Astrocyte of the cerebellum (primary cell): ENCODE results near the gene OR6J1.
A peak's percentile ranks its signal among the peaks of the same experiment; 100 is the strongest.
"Not testable (repeated sequence)": the region's sequence is repeated elsewhere in the genome, so short reads cannot be mapped to it uniquely, and the experiment has no call there.

ENCODE experiments used
- DNase-seq: peaks from one replicate; pipeline ENCODE4 v3.0.0-alpha.2; 2011; ENCODE audit warnings: low read depth
- H3K4me3 ChIP-seq: 2 replicates; pipeline ENCODE4 v1.5.1; 2011; ENCODE audit warnings: mild to moderate bottlenecking, low read depth, low read length, moderate library complexity
- CTCF ChIP-seq: IDR thresholded peaks from 2 replicates; pipeline ENCODE4 v1.5.1; 2012; ENCODE audit warnings: low read length, low read depth, moderate library complexity, mild to moderate bottlenecking; ENCODE audit errors: missing control alignments
- in situ Hi-C: cut with HindIII; loops from 2 replicates; pipeline ENCODE4 v1.10.0; 2017; ENCODE audit warnings: low sequenced_read_pairs

Gene OR6J1

GRCh38 chr14:22627506-22628263, 16.5 kb downstream of the OR6J1 start:
- H3K4me3 ChIP-seq, result no peak overlapping the region
- DNase-seq, result no peak
- no peak for TF ChIP-seq CTCF
- in situ Hi-C loops, result no loop called here

GRCh38 chr14:22626590-22626989, 17.6 kb downstream of the OR6J1 start:
- in situ Hi-C loops, result no loop called here
- no peak overlapping the region for H3K4me3 ChIP-seq
- no peak for DNase-seq
- no peak for TF ChIP-seq CTCF

- in situ Hi-C loops, result no loop called here
- no peak overlapping the region for H3K4me3 ChIP-seq
- TF ChIP-seq CTCF, result no peak
- no peak for DNase-seq
Observed at GRCh38 chr14:22623047-22623446, 21.1 kb downstream of the OR6J1 start.

GRCh38 chr14:22622255-22622654, 21.9 kb downstream of the OR6J1 start:
- in situ Hi-C loops, result no loop called here
- no peak for DNase-seq
- H3K4me3 ChIP-seq, result no peak overlapping the region
- no peak for TF ChIP-seq CTCF

GRCh38 chr14:22615765-22616164, 28.4 kb downstream of the OR6J1 start:
- in situ Hi-C loops, DNase-seq, H3K4me3 ChIP-seq: not testable (repeated sequence)

- DNase-seq, result peak; percentile 88
- H3K4me3 ChIP-seq, result no peak overlapping the region
- in situ Hi-C loops, result no loop called here
- TF ChIP-seq CTCF, result no peak
Observed at GRCh38 chr14:22614240-22614799, 29.8 kb downstream of the OR6J1 start.

- no peak overlapping the region for H3K4me3 ChIP-seq
- DNase-seq, result peak; percentile 39
- no peak for TF ChIP-seq CTCF
- in situ Hi-C loops, result no loop called here
Observed at GRCh38 chr14:22613736-22614239, 30.4 kb downstream of the OR6J1 start.
